ENCODE measurements around the gene LRRIQ3. TPM values are rescaled to one million over a fixed set of nuclear protein-coding genes. Genes with fewer than 3 reads are reported as not detected.

LRRIQ3 gene, protein sequence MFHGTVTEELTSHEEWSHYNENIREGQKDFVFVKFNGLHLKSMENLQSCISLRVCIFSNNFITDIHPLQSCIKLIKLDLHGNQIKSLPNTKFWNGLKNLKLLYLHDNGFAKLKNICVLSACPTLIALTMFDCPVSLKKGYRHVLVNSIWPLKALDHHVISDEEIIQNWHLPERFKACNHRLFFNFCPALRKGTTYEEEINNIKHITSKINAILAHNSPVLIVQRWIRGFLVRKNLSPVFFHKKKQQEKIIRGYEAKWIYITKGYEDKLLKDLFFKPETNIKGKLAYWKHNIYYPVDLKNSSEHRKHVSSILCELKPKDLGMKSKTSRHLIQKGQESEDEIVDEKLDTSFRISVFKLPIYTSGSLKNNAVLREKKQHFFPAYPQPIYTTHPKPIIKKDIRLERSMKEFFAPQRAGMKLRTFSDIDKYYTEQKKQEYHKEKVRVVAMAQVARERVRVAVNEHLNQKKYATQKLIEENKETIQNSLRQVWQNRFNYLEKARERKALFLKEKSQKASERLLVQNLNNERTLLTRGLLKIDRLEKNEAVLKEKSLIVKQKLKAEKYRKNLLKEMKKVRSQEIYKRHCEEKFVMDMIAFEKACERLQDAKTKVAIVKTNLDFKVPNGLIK
- 2.0 and 3.1 TPM in 2 replicates for total RNA-seq

DNA sequence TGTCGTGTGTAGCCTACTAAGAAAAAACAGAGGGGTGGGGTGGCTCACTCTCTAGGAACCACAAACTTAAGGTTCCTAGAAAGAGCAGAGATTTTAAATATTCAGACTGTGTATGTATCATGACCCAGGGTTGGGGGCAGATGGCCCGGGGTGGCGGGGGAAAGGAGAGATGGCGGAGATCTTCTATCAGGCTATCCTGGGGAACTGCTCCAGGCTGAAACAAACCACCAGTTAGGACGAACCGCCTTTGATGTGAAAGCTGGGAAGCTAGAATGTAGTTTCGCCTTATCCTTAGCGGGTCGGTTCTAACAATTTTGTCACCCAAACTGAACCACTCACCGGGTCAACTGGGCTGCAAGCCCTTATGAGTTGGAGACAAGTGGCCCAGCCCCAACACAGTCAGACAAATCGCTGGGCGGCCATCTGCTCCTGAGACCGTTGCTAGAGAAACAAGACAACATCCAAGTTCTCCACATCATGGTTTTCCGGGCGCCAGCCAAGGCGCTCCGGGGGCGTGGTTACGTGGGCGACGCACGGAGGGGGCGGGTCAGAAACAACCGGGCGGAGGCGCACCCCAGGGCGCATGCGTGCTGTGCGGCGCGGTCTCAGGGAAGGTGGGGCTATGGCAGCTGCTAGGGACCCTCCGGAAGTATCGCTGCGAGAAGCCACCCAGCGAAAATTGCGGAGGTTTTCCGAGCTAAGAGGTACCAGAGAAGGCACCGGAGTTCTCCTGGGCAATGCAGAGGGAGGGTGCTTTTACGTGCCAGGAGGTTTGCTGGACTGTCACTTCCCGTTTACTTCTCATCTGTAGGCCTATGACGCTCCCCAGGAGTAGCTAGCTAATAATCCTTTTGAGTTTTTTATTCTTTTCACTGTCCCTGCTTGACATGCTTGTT is at the start of gene LRRIQ3, which contains the start of gene FPGT:
Gene LRRIQ3, minus strand, starts transcription at position 520 of the 896 bp plus-strand sequence. CDS start 14,492 bp downstream, outside the sequence.
Gene FPGT, plus strand, starts transcription at position 586 of the 896 bp plus-strand sequence. Its CDS starts 37 bp downstream, at position 623.

DNA sequence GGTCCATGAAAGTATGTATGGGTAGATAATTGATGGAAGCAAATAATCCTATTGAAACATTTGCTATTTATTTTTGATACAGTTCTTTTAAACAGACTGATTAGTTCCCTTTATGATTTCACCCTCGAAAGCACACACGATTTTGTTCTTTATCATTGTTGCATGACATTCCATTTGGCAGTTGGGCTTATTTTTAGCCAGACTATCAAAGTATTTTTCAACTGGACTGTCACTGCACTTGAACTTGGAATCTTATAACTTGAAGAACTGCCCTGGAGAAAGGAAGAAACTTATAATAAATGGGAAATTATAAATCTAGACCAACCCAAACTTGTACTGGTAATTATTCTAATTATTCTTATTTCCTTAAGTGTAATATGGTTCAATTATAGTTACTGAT is 37.2 kb upstream of the LRRIQ3 start, which contains the start of gene TNNI3K:
Gene TNNI3K, plus strand, starts transcription at position 235 of the 400 bp plus-strand sequence. Its CDS starts 65 bp downstream, at position 300.

Other genes with a start within 250 kb of the LRRIQ3 start
- 25.7 and 62.8 TPM in 2 replicates for gene FPGT, start 66 bp upstream of the LRRIQ3 start, total RNA-seq
- gene TNNI3K, start 37.2 kb upstream of the LRRIQ3 start, total RNA-seq = 2.7 TPM in 1 of 2 replicates, not detected in the other